ENCODE measurements around the gene TMEM150A. TPM values are rescaled to one million over a fixed set of nuclear protein-coding genes. Genes with fewer than 3 reads are reported as not detected.

The TMEM150A gene
- total RNA-seq, 1 experiment from 2014 or later: 19.3 TPM

DNA sequence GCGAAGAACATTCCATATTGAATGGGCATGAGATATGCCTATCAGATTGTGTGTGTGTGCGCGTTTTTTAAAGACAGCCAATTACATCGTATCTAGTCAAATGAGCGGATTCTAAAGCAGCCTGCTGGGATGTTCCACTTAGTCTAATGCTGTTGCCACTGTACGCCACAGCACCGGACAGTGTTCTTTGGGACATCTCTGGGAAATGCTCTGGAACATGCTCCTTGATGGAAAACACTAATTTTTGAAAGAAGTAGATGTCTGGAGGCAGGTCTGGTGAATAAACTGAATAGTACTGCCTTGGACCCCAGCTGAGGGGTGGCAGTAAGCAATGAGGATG is 3.6 kb upstream of the TMEM150A start:
- no peak overlapping the region for H3T11ph ChIP-seq (ENCODE audit: low read length)
- H3K4me1 ChIP-seq (ENCODE audit: insufficient read depth, low read length): peaks cover 3% of the 10 kb centered on the region; the same call in 1 of the 2 replicates
- no peak for DNase-seq
- H3K4ac ChIP-seq (ENCODE audit: low read depth, low read length): no peak overlapping the region
- Mint-ChIP-seq H3K4me3 (no peak overlapping the region), H3K36me3 (ENCODE audit: insufficient read depth in 1 of 3, low read depth in 3 of 3) (peaks cover 15 to 41% (median 26%) of the 10 kb centered on the region in 3 experiments; a peak in 6 of 7 replicates), H3K27ac (peak overlapping the region in 1 of 3 experiments; percentile 71; a peak in 1 of 7 replicates), H3K9me3 (no peaks in the 10 kb centered on the region), H3K4me1 (peaks cover 20 to 25% of the 10 kb centered on the region in 2 experiments), H3K27me3 (ENCODE audit: low read depth) (no peaks in the 10 kb centered on the region)
- no peak overlapping the region for H3K18ac ChIP-seq (ENCODE audit: insufficient read length, low read depth, low read length)
- no peak overlapping the region for H2BK5ac ChIP-seq (ENCODE audit: insufficient read length, low read length)
- no peaks in the 10 kb centered on the region for H3K79me1 ChIP-seq (ENCODE audit: insufficient read depth, low read depth, low read length, poor library complexity, severe bottlenecking)
- H2BK120ac ChIP-seq (ENCODE audit: low read depth, low read length, poor library complexity, severe bottlenecking): no peak overlapping the region
- H3K9me3 ChIP-seq (ENCODE audit: control insufficient read depth, low read depth, low read length): no peaks in the 10 kb centered on the region
- H2AFZ ChIP-seq (ENCODE audit: low read length): no peak overlapping the region
- H4K91ac ChIP-seq (ENCODE audit: insufficient read length, low read depth, low read length): no peak overlapping the region
- peaks cover 5% of the 10 kb centered on the region for H3K23me2 ChIP-seq (ENCODE audit: insufficient read length, low read depth, low read length, poor library complexity, severe bottlenecking)
- no peak overlapping the region for H2BK20ac ChIP-seq (ENCODE audit: low read depth, low read length, poor library complexity, severe bottlenecking)
- no peak overlapping the region for H2BK12ac ChIP-seq (ENCODE audit: insufficient read length, low read depth, low read length)
- H3K56ac ChIP-seq (ENCODE audit: insufficient read length, low read depth, low read length): no peak overlapping the region
- no CpG with 5 or more reads among the region's 7 CpGs for WGBS (ENCODE audit: extremely low coverage, insufficient read length, low lambda C conversion rate)
- no peak overlapping the region for H3K23ac ChIP-seq (ENCODE audit: insufficient read length, low read depth, low read length)
- no peak overlapping the region for H4K5ac ChIP-seq (ENCODE audit: insufficient read length, low read depth, low read length)
- peaks cover 3% of the 10 kb centered on the region; the same call in 1 of the 2 replicates for H3K79me2 ChIP-seq (ENCODE audit: insufficient read depth, low read length)
- no peak overlapping the region for H3K14ac ChIP-seq (ENCODE audit: insufficient read depth, low read length)
- H4K8ac ChIP-seq (replicated peaks; ENCODE audit: insufficient read length, low read depth, low read length): no peak overlapping the region
- H3K4me2 ChIP-seq (ENCODE audit: insufficient read depth, insufficient read length, low read length): no peak overlapping the region
- no peak overlapping the region for H3K9ac ChIP-seq (ENCODE audit: extremely low read depth, insufficient read length, low read length)
- H2BK15ac ChIP-seq (ENCODE audit: low read depth, low read length): no peak overlapping the region
- no peak overlapping the region for H3K27ac ChIP-seq (ENCODE audit: insufficient read length, low read depth, low read length)
- TF ChIP-seq, protein P1, sequence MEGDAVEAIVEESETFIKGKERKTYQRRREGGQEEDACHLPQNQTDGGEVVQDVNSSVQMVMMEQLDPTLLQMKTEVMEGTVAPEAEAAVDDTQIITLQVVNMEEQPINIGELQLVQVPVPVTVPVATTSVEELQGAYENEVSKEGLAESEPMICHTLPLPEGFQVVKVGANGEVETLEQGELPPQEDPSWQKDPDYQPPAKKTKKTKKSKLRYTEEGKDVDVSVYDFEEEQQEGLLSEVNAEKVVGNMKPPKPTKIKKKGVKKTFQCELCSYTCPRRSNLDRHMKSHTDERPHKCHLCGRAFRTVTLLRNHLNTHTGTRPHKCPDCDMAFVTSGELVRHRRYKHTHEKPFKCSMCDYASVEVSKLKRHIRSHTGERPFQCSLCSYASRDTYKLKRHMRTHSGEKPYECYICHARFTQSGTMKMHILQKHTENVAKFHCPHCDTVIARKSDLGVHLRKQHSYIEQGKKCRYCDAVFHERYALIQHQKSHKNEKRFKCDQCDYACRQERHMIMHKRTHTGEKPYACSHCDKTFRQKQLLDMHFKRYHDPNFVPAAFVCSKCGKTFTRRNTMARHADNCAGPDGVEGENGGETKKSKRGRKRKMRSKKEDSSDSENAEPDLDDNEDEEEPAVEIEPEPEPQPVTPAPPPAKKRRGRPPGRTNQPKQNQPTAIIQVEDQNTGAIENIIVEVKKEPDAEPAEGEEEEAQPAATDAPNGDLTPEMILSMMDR (conservative IDR thresholded peaks at IDR 0.05): no peak
- no peak overlapping the region for H2AK5ac ChIP-seq (ENCODE audit: insufficient read length, low read length)
- no peaks in the 10 kb centered on the region for H3K27me3 ChIP-seq (ENCODE audit: insufficient read depth, low read length)
- H4K20me1 ChIP-seq (ENCODE audit: control insufficient read depth, insufficient read depth, insufficient read length): no peaks in the 10 kb centered on the region

All from H9 (cell line).